Gastroesophageal sphincter (tissue), 4 donors: ENCODE data around the gene SYT5. TPM values are rescaled to one million over a fixed set of nuclear protein-coding genes. Genes with fewer than 3 reads are reported as not detected.

Source experiments
- ATAC-seq: fragments of 150-250 bp; one replicate; pipeline ENCODE4 v1.9.1; 2016; ENCODE audit warnings: mild to moderate bottlenecking, moderate library complexity
- H3K27ac ChIP-seq, 4 donors: fragments of 200-600 bp; sonication (generic) in 3 of 4; 1 replicate in 3 of 4; 2 replicates in 1 of 4; pipeline ENCODE4 v1.5.1; 2016 to 2019
- H3K27me3 ChIP-seq: fragments of 200-600 bp; sonication (generic); one replicate; pipeline ENCODE4 v1.5.1; 2019
- H3K36me3 ChIP-seq, 2 donors: fragments of 200-600 bp; sonication (generic); one replicate each; pipeline ENCODE4 v1.5.1; 2019; ENCODE audit warnings: control low read depth in 1 of 2
- H3K4me1 ChIP-seq, 3 donors: fragments of 200-600 bp; sonication (generic); 1 replicate in 2 of 3; 2 replicates in 1 of 3; pipeline ENCODE4 v1.5.1; 2016 to 2019; ENCODE audit warnings: control low read depth in 2 of 3
- H3K4me3 ChIP-seq, 2 donors: fragments of 200-600 bp; sonication (generic); one replicate each; pipeline ENCODE4 v1.5.1; 2019; ENCODE audit warnings: mild to moderate bottlenecking in 1 of 2, moderate library complexity in 1 of 2
- H3K9me3 ChIP-seq, 3 donors: fragments of 200-600 bp; sonication (generic); one replicate each; pipeline ENCODE4 v1.5.1; 2017 to 2019; ENCODE audit warnings: control low read depth in 2 of 3
- EP300 ChIP-seq: sonication (generic); formaldehyde crosslinking; IDR thresholded peaks from one replicate; pipeline ENCODE4 v1.6.1; 2017; ENCODE audit warnings: antibody characterized with exemption, mild to moderate bottlenecking
- POLR2A ChIP-seq, 2 donors: fragments of 450-650 bp; IDR thresholded peaks; one replicate each; pipeline ENCODE4 v1.6.1; 2017; ENCODE audit warnings: antibody characterized with exemption in 2 of 2, mild to moderate bottlenecking in 2 of 2, moderate library complexity in 1 of 2
- POLR2AphosphoS5 ChIP-seq: sonication (generic); formaldehyde crosslinking; IDR thresholded peaks from one replicate; pipeline ENCODE4 v1.6.1; 2017; ENCODE audit warnings: antibody characterized with exemption
- WGBS, 2 donors: methylation state at CpG; one replicate each; pipeline ENCODE4 v1.1.5; 2018; ENCODE audit warnings: low coverage in 1 of 2; 5-methylcytosine and 5-hydroxymethylcytosine counted together
- total RNA-seq, 4 donors: library from RNA; depleted of rRNA; stranded (reverse); fragments of >200 nt; gene quantifications; one replicate each; pipeline ENCODE4 v1.1.0, GENCODE V29; 2016
- TF ChIP-seq, protein P1 (sequence below), 4 experiments: fragments of 200-600 bp in 2 of 4; fragments of 450-650 bp in 2 of 4; sonication (generic) in 1 of 4; IDR thresholded peaks; one replicate each; pipeline ENCODE4 v1.5.1; 2017 to 2019; ENCODE audit warnings: antibody characterized with exemption in 4 of 4, mild to moderate bottlenecking in 2 of 4, moderate library complexity in 2 of 4

Gene SYT5
- total RNA-seq, 4 donors from 2014 or later: 0.13 TPM; not detected in 3

DNA sequence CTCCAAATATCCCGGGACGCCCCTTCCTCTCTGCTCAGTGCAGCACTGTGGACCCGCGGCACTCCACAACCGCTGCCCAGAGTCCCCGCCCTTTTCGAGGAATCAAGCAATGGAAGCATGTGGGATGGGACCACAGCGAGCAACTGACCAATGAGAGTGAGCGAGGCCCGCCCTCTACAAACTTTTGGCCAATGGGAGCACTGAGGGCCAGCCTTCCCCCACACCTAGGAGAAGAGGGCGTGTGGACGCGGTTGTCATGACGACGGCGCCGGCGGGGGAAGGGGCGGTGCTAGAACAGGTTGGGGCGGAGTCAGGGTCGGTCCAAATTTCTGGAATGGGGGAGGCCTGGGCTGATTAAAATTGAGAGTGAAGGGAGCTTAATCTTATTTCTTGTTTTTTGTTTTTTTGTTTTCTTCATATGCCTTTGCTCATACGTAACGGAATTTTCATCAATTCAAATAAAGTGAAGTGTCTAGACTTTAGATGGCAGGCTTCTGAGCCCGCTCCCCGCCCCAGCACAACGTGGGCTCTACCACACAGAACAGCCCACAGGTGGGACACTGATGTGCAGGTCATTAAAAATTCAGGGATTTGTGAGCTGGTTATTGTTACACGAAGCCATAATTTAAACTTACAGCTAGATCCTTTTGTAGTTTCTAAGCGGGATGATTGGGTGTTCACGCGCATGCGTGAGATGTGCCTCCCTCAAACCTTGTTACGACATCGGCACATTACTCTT lies 13.4 kb downstream of the SYT5 start, which contains the start of gene DNAAF3:
Gene DNAAF3 (minus strand): TSS at position 84 of the 739 bp plus-strand sequence. CDS start 200 bp downstream, outside the sequence.
- Histone ChIP-seq H3K9me3 (no peaks in the 10 kb centered on the region), H3K27me3 (peaks cover 100% of the 10 kb centered on the region), H3K36me3 (no peaks in the 10 kb centered on the region), H3K4me1 (peaks cover 0 to 16% (median 0%) of the 10 kb centered on the region in 3 donors), H3K27ac (peak within 1 kb of the TSS in 1 of 4 donors; percentile 35), H3K4me3 (peak within 1 kb of the TSS in 1 of 2 donors; percentile 46)
- WGBS, 2 donors: 1 to 4% methylated on average over 15 to 20 of the region's 33 CpGs
- ATAC-seq: peak; percentile 98
- TF ChIP-seq EP300: no peak
- no peak for TF ChIP-seq POLR2AphosphoS5
- TF ChIP-seq POLR2A (IDR thresholded peaks at IDR 0.05): no peak
- TF ChIP-seq, protein P1, sequence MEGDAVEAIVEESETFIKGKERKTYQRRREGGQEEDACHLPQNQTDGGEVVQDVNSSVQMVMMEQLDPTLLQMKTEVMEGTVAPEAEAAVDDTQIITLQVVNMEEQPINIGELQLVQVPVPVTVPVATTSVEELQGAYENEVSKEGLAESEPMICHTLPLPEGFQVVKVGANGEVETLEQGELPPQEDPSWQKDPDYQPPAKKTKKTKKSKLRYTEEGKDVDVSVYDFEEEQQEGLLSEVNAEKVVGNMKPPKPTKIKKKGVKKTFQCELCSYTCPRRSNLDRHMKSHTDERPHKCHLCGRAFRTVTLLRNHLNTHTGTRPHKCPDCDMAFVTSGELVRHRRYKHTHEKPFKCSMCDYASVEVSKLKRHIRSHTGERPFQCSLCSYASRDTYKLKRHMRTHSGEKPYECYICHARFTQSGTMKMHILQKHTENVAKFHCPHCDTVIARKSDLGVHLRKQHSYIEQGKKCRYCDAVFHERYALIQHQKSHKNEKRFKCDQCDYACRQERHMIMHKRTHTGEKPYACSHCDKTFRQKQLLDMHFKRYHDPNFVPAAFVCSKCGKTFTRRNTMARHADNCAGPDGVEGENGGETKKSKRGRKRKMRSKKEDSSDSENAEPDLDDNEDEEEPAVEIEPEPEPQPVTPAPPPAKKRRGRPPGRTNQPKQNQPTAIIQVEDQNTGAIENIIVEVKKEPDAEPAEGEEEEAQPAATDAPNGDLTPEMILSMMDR (IDR thresholded peaks at IDR 0.05): no peak

DNA sequence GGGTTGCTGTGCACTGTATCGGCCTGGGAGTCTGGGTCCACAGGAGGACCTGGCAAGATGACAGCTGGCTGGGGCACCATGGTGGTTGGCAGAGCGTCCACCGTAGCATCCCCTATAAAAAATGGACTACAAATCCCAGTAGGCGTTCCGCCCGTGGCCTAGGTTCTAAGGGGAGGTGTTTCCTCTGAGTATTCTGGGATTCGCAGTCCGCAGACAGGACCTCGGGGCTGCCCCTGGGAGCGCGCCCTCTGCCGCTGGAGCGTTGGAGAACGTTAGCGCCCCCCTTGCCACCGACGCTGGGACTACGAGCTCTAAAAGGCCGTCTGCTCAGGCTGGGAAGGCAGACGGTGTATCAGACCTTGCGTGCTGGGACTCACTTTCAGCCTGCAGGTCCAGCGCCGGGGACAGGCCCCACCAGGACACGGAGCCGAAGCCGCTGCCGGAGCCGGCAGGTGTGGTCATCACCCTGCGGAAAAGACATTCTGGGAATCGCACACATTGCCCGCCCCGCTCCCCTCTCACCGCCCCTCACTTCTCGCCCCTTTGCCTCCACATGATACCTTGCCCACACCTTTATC lies 14.0 kb downstream of the SYT5 start:
- peaks cover 100% of the 10 kb centered on the region for H3K27me3 ChIP-seq
- H3K36me3 ChIP-seq: no peaks in the 10 kb centered on the region
- peak; percentile 80 for ATAC-seq
- H3K9me3 ChIP-seq: no peaks in the 10 kb centered on the region
- H3K27ac ChIP-seq: peak overlapping the region in 1 of 4 donors; percentile 35
- 20% methylated on average over 1 of the region's 34 CpGs; no CpG with 5 or more reads in 1 of the 2 donors for WGBS, 2 donors
- H3K4me1 ChIP-seq: peaks cover 0 to 20% (median 0%) of the 10 kb centered on the region in 3 donors
- peak overlapping the region in 1 of 2 donors; percentile 46 for H3K4me3 ChIP-seq
- TF ChIP-seq, protein P1 (IDR thresholded peaks at IDR 0.05): peak in 2 of 4 experiments; percentile 24 to 43
- no peak for TF ChIP-seq POLR2AphosphoS5

DNA sequence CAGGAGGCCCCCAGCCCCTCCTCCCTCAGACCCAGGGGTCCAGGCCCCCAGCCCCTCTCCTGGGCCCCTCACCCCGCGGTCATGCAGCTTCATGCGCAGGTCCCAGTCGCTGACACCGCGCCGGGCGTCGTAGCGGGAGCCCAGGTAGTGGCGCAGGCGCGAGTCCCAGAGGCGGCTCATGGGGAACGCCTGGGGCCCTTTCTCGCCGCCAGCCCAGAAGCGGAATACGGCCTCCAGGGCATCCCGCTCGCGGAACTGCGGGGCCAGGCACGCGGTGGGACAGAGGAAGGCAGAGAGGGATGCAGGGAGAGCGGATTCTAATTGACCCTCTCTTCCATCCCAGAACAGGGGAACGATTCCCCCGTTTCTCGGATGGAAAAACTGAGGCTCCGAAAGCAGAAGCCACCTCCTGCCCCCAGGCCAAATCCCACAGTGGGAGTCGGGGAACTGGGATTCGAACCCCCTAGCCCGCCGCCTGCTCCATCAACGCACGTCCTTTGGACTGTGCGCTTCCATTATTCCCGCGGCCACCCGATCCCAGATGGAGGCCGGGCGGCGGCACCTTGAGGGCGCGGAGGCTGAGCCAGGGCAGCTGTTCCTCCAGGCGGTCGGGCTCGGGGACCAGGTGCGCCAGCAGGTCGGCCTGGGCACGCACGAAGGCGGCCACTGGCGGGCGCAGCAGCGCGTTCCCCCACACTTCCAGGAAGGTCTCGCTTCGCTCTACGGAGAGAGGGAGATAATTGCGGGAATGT lies 18.3 kb downstream of the SYT5 start:
- no peak for ATAC-seq
- Histone ChIP-seq H3K4me1 (peaks cover 0 to 31% (median 0%) of the 10 kb centered on the region in 3 donors), H3K4me3 (no peak overlapping the region), H3K9me3 (no peaks in the 10 kb centered on the region), H3K27ac (no peak overlapping the region), H3K36me3 (no peaks in the 10 kb centered on the region), H3K27me3 (peaks cover 100% of the 10 kb centered on the region)
- TF ChIP-seq, protein P1 (IDR thresholded peaks at IDR 0.05): no peak
- no peak for TF ChIP-seq POLR2A (IDR thresholded peaks at IDR 0.05)
- TF ChIP-seq EP300: no peak
- no peak for TF ChIP-seq POLR2AphosphoS5
- WGBS, 2 donors: 27% methylated on average over 3 of the region's 61 CpGs; no CpG with 5 or more reads in 1 of the 2 donors

DNA sequence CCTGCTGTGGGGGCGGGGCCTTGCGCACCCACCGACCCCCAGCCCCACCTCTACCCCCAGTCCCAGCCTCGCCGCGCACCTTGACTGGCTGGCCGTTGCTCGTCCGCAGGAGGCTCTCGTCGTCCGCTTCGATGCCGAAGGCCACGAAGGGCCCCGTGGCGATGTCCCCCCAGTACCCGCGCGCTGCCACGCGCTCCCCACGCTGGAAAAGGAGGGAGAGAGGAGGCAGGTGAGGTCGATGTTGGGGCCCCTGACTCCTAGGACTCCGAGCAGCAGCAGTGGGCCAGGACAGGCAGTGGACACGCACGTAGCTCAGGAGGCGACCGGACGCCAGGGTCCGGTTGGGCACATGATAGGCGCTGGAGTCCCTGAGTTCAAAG lies 19.1 kb downstream of the SYT5 start:
- Histone ChIP-seq H3K36me3 (no peaks in the 10 kb centered on the region), H3K27ac (no peak overlapping the region), H3K27me3 (peaks cover 100% of the 10 kb centered on the region), H3K4me3 (no peak overlapping the region), H3K4me1 (peaks cover 0 to 31% (median 0%) of the 10 kb centered on the region in 3 donors), H3K9me3 (no peaks in the 10 kb centered on the region)
- no peak for ATAC-seq
- no CpG with 5 or more reads among the region's 32 CpGs for WGBS, 2 donors
- no peak for TF ChIP-seq POLR2A (IDR thresholded peaks at IDR 0.05)
- TF ChIP-seq, protein P1 (IDR thresholded peaks at IDR 0.05): no peak
- TF ChIP-seq POLR2AphosphoS5: no peak
- TF ChIP-seq EP300: no peak
